Epidermal melanocyte (primary cell): ENCODE results near the gene TMEM266.

Experiments
- DNase-seq: peaks from one replicate; pipeline ENCODE4 v3.0.0; 2011; ENCODE audit warnings: low spot score; ENCODE audit not compliant: insufficient read length

The TMEM266 gene

DNA sequence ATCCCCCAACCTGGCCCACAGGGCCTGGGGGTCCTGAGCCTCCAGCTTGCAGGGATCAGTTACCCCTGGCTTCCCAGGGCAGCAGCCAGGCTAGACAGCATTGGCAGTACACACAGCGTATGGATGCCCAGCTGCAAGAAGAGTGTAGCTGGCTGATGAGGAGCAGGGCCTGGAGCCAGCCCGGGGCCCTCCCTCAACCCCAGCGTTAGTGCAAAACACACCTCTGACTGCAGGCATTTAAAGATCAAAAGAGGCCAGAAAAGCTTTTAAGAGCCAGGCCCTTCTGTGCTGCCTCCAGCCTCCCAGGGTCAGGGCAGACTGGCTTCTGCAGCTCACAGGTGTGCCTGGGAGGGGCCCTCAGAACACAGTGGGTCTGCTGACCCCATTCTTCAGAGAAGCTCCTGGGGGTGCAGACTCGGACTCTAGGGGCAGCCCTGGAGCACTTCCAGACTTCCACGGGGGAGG, 140.9 kb downstream of the TMEM266 start:
- no peak for DNase-seq

DNA sequence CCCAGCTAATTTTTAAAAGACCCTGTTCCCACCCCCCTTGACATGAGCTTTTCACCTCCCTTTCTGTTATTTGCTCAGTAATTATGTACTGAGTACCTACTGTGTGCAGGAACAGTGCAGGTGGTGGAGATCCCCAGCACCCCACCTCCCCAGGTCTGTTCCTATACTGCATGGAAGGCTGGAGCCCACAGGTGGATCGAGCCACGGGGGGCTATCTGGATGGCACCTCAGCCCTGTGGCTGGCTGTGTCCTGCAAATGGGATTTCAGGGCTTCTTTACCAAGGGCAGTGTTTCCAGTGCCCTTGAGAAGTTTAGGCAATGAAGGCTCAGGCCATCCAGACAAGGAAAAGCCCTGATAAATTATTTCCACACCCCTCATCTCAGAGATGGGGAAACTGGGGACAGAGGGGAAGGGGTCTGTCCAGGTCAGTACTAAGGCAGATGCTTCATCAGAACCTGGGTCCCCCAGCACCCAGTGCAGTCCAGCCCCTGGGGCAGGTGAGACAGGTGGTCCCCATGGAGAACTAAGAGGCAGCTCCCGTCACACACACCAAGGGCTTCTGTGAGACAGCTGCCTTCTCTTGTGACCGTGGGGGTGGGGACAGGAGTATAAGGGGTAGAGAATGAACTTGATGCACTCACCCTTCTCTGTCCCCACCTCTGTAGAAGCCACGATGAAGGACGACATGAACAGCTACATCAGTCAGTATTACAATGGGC, 141.9 kb downstream of the TMEM266 start:
- no peak for DNase-seq

DNA sequence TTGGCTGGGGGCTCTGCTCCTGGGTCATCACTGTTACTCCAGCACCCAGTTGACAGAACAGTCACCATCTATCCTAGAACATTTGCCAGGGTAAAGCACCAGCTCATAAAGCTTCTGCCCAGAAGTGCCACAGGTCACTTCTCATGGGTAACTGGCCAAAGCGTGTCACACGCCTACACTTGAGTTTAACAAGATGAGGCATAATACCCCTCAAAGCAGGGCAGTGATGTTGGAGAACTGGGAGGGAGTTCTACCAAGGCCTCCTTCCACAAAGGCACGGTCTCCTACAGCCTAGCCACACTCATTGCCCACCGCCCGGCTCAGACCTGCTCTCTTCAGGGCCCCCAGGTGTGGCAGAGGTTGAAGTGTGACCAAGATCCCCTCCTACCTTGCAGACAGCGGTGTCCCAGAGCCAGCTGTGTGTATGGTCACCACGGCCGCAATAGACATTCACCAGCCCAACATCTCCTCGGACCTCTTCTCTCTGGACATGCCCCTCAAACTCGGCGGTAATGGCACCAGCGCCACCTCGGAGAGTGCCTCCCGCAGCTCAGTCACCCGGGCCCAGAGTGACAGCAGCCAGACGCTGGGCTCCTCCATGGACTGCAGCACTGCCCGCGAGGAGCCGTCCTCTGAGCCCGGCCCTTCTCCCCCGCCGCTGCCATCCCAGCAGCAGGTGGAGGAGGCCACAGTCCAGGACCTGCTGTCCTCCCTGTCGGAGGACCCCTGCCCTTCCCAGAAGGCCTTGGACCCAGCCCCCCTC, 143.7 kb downstream of the TMEM266 start:
- DNase-seq: no peak

DNA sequence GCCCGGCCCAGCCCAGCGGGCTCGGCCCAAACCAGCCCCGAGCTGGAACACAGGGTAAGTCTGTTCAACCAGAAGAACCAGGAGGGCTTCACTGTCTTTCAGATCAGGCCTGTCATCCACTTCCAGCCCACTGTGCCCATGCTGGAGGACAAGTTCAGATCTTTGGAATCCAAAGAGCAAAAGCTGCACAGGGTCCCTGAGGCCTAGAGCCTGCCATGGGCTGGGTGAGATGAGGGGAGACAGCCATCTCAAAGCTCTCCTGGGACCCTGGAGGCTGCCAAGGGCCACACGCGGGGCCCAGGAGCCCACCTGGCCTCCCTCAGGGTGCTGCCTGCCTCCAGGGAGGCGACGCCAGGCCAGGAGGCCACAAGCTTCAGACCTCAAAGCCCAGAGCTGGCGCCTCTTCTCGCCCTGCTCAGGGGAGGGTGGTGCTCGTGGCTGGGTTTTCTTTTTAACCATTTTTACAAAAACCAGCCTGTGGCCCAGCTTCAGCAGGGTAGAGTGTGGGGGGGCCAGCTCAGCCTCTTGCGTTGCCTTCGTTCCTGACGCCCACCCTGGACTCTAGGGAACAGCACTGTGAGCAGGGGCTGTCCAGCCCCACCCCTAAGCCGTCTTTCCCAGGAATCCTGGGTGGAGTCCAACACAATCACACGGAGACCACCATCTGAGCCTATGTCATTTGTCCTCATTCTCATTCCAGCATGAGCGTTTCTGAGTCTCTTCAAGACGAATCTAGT, 144.5 kb downstream of the TMEM266 start:
- DNase-seq: no peak

DNA sequence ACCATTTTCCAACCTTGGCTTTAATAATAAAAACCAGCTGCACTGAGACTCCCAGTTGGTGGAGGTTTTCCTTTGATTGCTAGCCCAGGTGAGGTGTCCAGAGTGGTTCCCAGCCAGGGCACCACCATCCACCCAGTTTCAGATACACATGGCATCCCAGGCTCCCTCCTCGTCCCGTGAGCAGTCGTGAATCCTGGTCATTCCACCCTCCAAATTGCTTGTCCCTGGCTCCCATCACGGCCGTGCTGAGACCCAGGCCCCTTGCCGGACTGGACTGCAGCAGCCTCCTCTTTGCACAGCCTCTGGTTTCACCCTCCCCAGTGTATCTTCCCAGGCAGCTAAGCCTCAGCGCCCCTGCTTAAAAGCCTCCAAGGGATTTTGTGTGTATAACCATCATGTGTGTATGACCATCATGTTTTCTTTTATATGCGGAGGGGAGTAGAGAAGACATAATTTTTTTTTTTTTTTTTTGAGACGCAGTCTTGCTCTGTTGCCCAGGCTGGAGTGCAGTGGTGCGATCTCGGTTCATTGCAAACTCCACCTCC, 145.2 kb downstream of the TMEM266 start:
- DNase-seq: no peak

DNA sequence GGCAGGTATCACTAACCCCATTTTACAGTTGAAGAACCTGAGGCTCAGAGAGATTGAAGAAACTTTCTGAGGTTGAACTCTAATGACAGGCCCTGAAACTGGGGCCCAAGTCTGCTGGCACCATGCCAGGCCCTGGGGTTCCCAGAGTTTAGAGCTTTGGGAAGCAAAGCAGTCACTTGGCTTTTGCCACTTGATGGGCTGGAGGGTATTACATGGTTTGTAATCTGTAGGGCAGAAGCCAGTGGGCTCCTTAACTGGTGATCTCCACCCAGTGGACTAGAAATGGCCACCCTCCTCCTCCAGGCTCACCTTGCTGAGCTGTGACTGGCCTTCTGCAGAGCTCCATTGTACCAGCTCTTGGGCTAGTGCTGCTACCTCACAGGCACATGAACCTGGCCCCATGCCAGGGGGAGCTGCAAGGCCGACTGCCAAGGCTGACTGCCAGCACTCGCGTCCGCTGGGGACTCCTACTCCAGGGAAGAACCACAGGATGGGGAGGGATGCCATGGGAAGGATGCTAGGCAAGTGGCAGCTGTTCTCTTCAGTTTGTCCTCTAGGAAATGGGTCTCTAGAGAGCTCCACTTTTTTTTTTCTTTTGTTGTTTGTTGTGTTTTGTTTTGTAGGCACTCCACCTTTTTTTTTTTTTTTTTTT, 146.7 kb downstream of the TMEM266 start:
- no peak for DNase-seq

DNA sequence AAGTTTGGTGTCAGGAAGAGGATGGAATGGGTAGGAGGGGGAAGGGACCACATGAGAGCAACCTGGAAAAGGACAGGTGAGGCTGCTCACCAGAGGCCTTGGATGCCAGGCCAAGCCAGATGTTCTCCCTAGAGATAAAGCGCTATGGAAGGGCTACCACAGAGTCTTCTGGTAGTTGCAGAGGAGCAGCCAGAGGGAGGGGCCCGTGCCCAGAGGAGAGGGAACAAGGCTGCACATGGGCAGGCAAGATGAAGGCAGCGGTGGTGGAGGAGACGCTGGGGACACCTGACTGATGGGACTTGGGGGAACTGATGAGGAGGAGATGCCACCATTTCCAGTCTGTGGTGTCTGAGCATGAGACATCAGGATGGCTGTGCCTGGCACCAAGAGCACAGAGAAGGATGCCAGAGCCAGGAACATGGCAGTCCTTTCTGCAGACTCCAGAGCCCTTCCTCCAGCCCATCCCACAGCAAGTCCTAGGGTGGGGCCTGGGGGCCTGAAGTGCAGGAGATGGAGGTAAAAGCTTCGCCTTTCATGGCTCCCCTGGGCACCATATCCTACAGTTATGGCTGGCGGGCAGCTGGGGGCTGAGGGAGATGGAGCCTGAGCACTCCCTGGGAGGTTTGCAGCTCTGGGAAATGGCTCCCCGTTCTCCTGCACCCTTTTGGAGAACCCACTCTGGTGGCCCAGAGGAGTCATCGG, 148.4 kb downstream of the TMEM266 start:
- DNase-seq: no peak

DNA sequence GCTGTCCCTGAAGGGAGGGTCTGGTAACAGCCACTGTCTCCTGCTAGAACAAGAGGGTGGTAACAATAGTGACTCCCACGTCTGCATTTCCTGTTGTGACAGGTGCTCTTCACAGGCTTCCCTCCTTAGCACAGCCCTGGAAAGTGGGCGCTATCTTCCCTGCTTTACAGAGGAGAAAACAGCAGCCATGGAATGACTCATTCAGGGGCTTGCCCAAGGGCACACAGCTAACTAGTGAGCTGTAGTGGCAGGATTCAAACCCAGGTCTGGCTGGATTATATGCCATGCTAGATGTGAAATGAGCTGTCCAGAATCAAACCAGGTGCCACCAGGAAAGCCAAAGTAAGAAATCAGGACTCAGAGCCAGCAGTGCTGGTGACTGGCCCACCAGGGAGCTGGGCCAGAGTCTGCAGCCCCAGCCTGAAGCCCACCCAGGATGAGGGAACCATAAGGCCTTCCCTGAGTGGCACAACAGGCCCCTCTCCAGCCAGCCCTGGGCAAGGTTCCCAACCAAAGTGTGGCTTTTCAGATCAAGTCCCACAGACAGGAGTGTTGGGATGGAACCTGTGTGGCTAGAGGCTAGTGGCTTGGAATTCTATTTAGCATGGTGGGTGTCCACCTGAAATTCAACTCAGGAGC, 149.1 kb downstream of the TMEM266 start:
- DNase-seq: no peak

DNA sequence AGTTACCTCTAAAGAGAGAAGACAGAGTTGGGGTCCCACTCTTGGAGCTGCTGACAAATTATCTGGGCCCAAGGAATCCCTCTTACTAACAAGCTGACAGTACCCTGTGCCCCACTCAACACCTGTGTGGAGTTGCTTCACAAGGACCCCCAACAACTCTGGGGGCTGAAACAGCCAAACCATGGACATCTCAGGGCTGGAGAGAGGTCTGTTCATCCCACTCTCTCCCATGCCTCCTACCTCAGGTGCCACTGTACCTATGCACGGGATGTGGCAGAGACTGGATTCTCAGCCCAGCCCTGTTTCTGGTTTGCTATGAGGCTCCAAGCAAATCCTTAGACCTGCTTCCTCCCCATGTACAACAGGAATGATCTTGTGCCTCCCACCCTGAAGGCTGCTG, 149.7 kb downstream of the TMEM266 start:
- no peak for DNase-seq

DNA sequence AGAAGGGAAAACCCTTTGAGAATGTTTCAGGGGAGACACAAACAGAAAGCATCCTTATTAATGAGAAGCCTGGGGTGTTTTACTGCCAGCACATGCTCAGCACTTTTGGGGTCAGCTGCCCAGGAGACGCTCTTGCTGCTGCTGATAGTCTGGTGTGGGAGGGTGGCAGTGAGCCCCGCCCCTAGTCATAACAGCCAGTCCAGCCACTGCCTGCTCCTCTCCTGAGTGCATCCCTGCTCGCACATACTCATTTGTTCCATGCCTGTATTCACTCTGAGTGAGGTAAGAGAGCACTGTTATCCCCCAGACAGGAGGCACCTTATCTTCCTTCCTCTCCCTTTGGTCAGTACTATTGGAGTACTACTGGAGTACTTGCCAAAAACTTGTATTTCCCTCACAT, 150.2 kb downstream of the TMEM266 start:
- DNase-seq: no peak

DNA sequence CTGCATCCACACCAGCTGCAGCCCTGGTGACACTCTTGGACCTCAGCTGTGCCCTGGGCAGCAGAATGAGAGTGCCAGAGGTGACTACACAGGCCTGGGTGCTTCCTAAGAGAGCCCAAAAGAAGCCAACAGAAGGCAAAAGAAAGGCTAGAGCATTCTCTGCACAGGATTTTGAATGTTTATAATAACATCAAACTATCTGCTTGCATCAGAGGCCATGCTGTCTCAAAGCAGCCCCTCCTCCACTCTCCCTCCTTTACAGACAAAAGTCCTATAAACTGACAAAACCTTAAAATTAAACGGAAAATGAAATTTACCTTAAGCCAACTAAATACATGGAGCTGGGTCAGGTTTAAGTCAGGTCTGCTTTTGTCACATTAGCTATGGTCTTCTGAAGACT, 155.8 kb downstream of the TMEM266 start:
- DNase-seq: no peak

DNA sequence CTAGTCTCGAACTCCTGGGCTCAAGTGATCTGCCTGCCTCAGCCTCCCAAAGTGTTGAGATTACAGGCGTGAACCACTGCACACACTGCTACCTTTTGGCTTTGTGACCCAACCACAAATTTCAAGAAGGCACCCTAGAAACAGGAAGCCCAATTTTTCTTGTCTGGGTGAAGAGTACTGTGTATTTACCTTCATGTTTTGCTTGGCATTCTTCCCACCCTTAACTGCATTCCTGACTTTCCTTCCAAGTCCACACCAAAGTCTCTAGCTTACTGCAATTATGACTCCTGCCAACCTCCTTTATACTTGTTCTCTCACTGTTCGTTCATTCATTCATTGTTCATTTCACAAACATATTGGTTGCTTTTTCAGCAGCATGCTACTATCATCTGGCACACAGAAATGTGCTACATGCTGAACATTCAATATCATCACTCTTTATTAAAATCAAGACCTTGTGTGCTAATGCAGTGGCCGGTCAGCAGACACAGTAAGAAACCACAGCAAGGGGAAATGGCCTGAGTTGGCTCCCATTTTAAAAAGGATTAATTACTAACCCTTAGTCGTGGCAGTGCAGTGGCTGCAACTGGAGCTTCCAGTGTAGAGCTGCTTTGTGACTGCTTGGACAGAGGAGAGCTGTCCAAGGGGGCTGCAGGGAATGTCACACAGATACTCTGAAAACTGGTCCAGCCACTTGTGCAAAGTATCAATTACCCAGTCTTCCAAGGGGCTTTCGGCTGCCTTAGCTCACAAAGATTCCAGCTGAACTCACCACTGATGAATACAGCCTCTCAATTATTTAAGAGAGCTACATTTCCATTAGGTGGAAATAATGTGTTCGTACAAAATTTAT, 157.5 kb downstream of the TMEM266 start:
- DNase-seq: no peak

DNA sequence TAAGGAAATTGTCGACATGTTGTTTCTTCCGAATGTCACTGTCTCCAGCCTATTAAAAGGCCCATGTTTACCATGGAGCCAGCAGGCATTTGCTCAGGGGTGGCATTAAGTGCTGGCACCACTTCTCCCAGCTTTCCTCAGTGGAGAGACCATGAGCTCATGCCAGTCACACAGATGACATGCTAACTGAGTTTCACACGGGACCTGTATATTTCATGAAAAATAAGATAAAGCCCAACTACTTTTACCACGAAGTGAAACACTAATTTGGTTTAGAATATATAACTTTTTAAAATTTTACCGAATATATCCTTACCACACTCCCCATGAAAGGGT, 158.1 kb downstream of the TMEM266 start:
- DNase-seq: no peak

DNA sequence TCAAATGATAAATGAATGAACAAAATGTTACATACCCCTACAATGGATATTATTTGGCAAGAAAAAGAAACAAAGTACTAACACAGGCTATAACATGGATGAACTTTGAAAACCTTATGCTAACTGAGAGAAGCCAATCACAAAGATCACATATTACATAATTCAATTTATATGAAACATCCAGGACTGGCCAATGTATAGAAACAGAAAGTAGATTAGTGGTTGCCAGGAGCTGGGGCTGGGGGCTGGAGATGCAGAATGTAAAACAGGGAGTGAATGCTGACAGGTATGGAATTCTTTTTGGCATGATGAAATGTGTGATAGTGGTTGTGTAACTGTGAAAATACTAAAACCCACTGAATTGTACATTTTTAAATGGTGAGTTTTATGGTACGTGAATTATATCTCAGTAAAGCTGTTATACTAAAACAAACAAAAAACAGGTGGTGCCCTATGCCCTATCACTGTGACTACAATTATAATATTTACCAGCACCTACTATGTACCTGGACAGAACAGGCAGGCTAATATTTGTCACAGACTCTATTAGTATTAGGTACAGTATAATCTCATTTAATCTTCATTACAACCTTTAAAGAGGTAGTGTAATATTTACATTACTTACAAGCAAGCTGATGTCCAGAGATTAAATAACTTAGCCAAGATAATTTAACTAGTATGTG, 161.4 kb downstream of the TMEM266 start:
- no peak for DNase-seq

DNA sequence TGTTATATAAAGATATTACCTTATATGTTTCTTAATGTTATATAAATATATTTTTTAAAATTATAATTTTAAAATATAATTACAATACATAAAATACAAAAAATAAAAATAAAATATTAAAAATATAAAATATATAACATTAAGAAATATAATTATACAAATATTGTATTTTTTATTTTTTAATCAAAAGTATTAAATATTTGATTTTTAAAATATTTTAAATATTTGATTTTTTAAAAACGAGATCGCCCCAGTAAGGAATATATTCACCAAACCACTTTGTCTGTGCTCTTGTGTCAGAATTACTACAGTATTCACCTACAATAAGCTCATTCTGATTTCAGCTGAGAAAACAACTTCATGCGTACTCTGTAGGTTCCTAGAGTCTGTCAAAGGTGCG, 162.4 kb downstream of the TMEM266 start:
- no peak for DNase-seq

DNA sequence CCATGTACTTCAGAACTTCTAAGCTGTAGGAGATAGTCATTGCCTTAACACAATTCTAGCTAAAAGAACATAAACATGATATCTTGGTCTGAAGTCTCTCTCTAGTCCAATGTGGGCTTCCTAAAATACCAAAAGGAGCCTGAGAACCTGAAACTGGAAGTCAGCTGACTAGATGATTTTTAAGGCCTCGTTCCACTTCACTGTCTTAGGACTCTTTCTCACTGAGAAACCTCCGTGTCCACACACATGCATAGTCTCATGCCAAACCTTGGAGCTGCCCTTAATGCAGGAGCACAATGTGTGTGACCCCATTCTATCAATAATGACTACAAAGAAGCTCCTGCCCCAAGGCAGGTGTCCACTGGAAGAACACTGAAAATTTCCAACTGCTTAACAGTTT, 163.7 kb downstream of the TMEM266 start:
- no peak for DNase-seq

DNA sequence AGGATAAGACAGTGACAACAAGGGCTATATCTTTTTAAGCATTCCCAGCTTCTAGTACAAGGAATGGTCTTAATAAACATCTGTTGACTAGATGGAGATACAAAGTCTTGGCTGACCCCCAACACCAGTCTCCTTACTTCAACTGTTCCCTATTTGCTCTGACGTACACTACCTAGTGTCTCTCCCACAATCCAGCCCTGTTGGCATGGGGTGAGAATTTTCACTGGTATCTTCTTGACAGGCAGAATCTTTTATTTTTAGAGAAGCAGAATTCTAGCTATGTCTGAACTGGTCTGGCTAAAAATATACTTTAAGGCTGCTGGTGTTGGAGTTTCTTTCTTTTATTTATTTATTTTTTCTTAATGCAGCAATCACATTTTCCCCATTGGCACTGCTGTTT, 169.5 kb downstream of the TMEM266 start:
- DNase-seq: no peak

DNA sequence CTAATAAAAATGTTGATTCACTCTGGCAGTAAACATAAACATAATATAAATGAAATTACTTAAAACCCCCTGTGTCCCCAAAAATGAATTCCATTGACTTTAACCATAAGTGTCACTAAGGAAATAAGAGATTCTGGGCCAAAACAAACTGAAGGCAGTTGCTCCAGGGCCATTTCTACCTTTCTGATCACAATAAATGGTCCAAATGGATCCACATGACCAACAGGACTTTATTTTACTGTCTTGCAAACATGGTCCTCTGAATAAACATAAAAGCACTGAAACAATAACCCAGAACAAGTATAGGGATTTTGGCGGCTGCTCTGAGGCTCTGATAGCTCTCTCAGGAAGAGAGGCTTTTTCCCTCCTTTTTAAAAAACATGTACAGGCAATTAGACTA, 174.1 kb downstream of the TMEM266 start:
- DNase-seq: no peak

DNA sequence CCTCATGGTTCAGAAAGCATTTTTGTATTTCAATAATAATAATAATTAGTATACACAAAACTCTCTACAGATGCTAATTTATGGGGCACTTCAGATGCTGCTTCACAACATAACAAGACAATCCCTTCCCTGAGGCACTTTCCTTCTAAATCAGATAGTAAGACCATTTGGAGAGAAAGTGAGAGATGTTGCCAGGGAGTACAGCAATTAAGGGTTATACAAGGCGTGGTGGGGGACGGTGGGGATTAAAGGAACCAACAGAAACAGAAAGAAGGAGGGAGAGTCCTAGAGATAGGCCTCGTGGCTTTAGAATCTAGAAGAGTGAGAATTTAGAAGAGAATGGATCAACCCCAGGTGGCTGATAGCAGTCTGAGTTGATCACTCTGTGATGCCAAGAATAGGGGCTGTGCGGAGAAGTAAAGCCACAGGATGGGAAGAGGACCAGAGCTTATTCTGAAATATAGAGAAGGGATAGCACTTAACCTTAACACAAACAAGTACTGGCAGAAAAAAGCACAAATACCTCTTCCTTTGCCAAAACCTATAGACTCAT, 174.6 kb downstream of the TMEM266 start:
- DNase-seq: no peak
